T-cell (primary cell): ENCODE data around the gene FZD1. TPM values are rescaled to one million over a fixed set of nuclear protein-coding genes. Genes with fewer than 3 reads are reported as not detected.

Experiments
- ATAC-seq, 4 experiments: fragments of 200-7000 bp in 3 of 4; fragments of 150-1000 bp in 1 of 4; cut with Tn5 transposase; replicated peaks in 1 of 4; 1 replicate in 3 of 4; 2 replicates in 1 of 4; pipeline ENCODE4 v1.10.0; 2021; ENCODE audit warnings: moderate library complexity in 3 of 4, mild to moderate bottlenecking in 2 of 4, moderate number of reproducible peaks in 1 of 4
- CTCF ChIA-PET, 2 donors: fragments of 300-600 bp; sonication (Branson Sonifier 250); formaldehyde crosslinking; loops; one replicate each; lab custom pipeline; 2022; ENCODE audit warnings: antibody characterized with exemption in 2 of 2; lab: Charles Lee
- POLR2A ChIA-PET, 2 donors: fragments of 300-600 bp; sonication (Branson Sonifier 250); formaldehyde crosslinking; loops; one replicate each; lab custom pipeline; 2022; ENCODE audit warnings: antibody characterized with exemption in 2 of 2; lab: Charles Lee
- DNase-seq, 35 experiments: peaks; one replicate each; pipeline versions ENCODE4 v3.0.0 to v3.0.0-alpha.2; 2013 to 2023
- H3K27ac ChIP-seq: one replicate; pipeline ENCODE4 v1.5.1; 2013; ENCODE audit warnings: low read length
- H3K27me3 ChIP-seq, 2 experiments: replicated peaks in 1 of 2; 1 replicate in 1 of 2; 2 replicates in 1 of 2; pipeline versions ENCODE4 v1.6.1 to v1.7.0; 2013; ENCODE audit warnings: low read length in 1 of 2, mixed read lengths in 1 of 2; ENCODE audit not compliant: control insufficient read depth in 2 of 2, insufficient read depth in 2 of 2; ENCODE audit errors: extremely low read depth in 1 of 2
- H3K36me3 ChIP-seq, 2 donors: 1 replicate in 1 of 2; 2 replicates in 1 of 2; pipeline versions ENCODE4 v1.6.1 to v1.7.0; 2013; ENCODE audit warnings: low read length in 1 of 2; ENCODE audit not compliant: control insufficient read depth in 2 of 2, insufficient read depth in 1 of 2; ENCODE audit errors: extremely low read depth in 1 of 2
- H3K4me1 ChIP-seq, 2 experiments: 1 replicate in 1 of 2; 2 replicates in 1 of 2; pipeline versions ENCODE4 v1.6.1 to v1.7.0; 2013; ENCODE audit warnings: low read length in 2 of 2, mixed read lengths in 1 of 2; ENCODE audit not compliant: insufficient read depth in 2 of 2, control insufficient read depth in 1 of 2; ENCODE audit errors: extremely low read depth in 1 of 2
- H3K4me3 ChIP-seq, 2 donors: 1 replicate in 1 of 2; 2 replicates in 1 of 2; pipeline versions ENCODE4 v1.5.1 to v1.7.0; 2013; ENCODE audit warnings: mild to moderate bottlenecking in 2 of 2, low read length in 1 of 2, moderate library complexity in 1 of 2; ENCODE audit not compliant: control insufficient read depth in 1 of 2; ENCODE audit errors: extremely low read depth in 1 of 2
- H3K9me3 ChIP-seq: 2 replicates; pipeline ENCODE4 v1.7.0; 2013
- H3K27ac Mint-ChIP-seq, 2 donors: one replicate each; pipeline ENCODE4 v1.8.0; 2020 to 2021; ENCODE audit warnings: mild to moderate bottlenecking in 2 of 2, mixed read lengths in 2 of 2
- H3K27me3 Mint-ChIP-seq, 2 donors: one replicate each; pipeline ENCODE4 v1.8.0; 2021 to 2022; ENCODE audit warnings: mixed read lengths in 2 of 2
- H3K36me3 Mint-ChIP-seq: one replicate; pipeline ENCODE4 v1.8.0; 2021; ENCODE audit warnings: mixed read lengths
- H3K4me1 Mint-ChIP-seq, 3 donors: one replicate each; pipeline ENCODE4 v1.8.0; 2020 to 2022; ENCODE audit warnings: mixed read lengths in 3 of 3, mild to moderate bottlenecking in 1 of 3
- H3K4me3 Mint-ChIP-seq, 3 donors: one replicate each; pipeline ENCODE4 v1.8.0; 2020 to 2022; ENCODE audit warnings: mild to moderate bottlenecking in 3 of 3, mixed read lengths in 3 of 3, moderate library complexity in 3 of 3
- H3K9me3 Mint-ChIP-seq, 3 donors: one replicate each; pipeline ENCODE4 v1.8.0; 2020 to 2022; ENCODE audit warnings: mixed read lengths in 3 of 3
- WGBS: methylation state at CpG from one replicate; pipeline ENCODE4 v1.1.5; 2013; ENCODE audit warnings: missing lambda C conversion rate; ENCODE audit not compliant: insufficient coverage; 5-methylcytosine and 5-hydroxymethylcytosine counted together
- total RNA-seq, 35 experiments: library from RNA in 6 of 35; stranded (reverse) in 6 of 35; fragments of 120-200 nt in 1 of 35; gene quantifications; one replicate each; pipeline versions ENCODE4 v1.2.1 to v1.2.4 and lab custom pipeline; 2013 to 2026

Gene FZD1
- total RNA-seq, 5 donors from 2014 or later (not counting 1 experiment from before 2014, with no cell fraction given), result 0.07 to 0.47 (median 0.13) TPM

DNA sequence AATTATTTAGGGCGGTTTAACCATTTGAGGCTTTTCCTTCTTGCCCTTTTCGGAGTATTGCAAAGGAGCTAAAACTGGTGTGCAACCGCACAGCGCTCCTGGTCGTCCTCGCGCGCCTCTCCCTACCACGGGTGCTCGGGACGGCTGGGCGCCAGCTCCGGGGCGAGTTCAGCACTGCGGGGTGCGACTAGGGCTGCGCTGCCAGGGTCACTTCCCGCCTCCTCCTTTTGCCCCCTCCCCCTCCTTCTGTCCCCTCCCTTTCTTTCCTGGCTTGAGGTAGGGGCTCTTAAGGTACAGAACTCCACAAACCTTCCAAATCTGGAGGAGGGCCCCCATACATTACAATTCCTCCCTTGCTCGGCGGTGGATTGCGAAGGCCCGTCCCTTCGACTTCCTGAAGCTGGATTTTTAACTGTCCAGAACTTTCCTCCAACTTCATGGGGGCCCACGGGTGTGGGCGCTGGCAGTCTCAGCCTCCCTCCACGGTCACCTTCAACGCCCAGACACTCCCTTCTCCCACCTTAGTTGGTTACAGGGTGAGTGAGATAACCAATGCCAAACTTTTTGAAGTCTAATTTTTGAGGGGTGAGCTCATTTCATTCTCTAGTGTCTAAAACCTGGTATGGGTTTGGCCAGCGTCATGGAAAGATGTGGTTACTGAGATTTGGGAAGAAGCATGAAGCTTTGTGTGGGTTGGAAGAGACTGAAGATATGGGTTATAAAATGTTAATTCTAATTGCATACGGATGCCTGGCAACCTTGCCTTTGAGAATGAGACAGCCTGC is 3.1 kb downstream of the FZD1 start:
- H3K27me3 ChIP-seq, result peaks cover 7 to 37% of the 10 kb centered on the region in 2 experiments
- no peaks in the 10 kb centered on the region for H3K9me3 Mint-ChIP-seq
- no peaks in the 10 kb centered on the region for H3K36me3 ChIP-seq
- peak overlapping the region in 1 of 3 donors; percentile 89 for H3K4me3 Mint-ChIP-seq
- no peaks in the 10 kb centered on the region for H3K36me3 Mint-ChIP-seq
- ChIA-PET POLR2A (no interaction called here), CTCF (interaction anchor here in 1 of 2 donors (0.5 kb wide), 1 partner anchor 22 kb away, joined by 3 read pairs; no protein-coding TSS in a partner anchor)
- no peak overlapping the region for H3K27ac ChIP-seq
- H3K27me3 Mint-ChIP-seq, result peaks cover 4 to 41% of the 10 kb centered on the region in 2 donors
- H3K4me1 Mint-ChIP-seq, result peaks cover 0 to 17% (median 11%) of the 10 kb centered on the region in 3 donors
- 84% methylated on average over 8 of the region's 29 CpGs for WGBS
- H3K9me3 ChIP-seq, result no peaks in the 10 kb centered on the region
- ATAC-seq (no peak), DNase-seq (no peak)
- no peak overlapping the region for H3K4me3 ChIP-seq
- H3K27ac Mint-ChIP-seq, result peak overlapping the region in 1 of 2 donors; percentile 7
- peaks cover 4 to 25% of the 10 kb centered on the region in 2 experiments for H3K4me1 ChIP-seq

DNA sequence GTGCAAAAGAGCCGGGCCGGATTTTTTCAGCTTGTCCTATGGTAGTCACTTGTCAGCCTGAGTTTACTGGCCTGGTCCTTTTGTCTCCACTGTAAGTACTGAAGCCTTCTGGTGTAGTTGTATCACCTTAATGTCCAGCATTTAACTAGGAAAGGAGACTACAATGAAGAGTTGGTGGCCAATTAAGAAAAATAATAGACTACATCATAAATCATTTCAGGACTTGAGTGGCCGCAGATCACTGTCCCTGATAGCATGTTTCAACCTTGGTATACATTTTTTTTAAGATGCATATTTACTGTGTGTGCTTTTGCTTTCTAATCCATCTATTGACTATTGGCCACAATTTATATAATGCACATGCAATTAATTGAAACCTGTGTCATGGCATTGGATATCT is 6.1 kb downstream of the FZD1 start:
- H3K4me1 ChIP-seq, result peaks cover 0 to 12% of the 10 kb centered on the region in 2 experiments
- ATAC-seq (no peak), DNase-seq (no peak)
- ChIA-PET POLR2A (interaction anchor here in 1 of 2 donors (0.8 kb wide), 1 partner anchor 18 kb away, joined by 4 read pairs; no protein-coding TSS in a partner anchor), CTCF (no interaction called here)
- H3K4me1 Mint-ChIP-seq, result peaks cover 0 to 4% (median 1%) of the 10 kb centered on the region in 3 donors
- H3K27ac ChIP-seq, result no peak overlapping the region
- peaks cover 0 to 21% of the 10 kb centered on the region in 2 donors for H3K27me3 Mint-ChIP-seq
- no peak overlapping the region for H3K27ac Mint-ChIP-seq
- WGBS, result 100% methylated on average over 2 of the region's 3 CpGs
- no peaks in the 10 kb centered on the region for H3K9me3 ChIP-seq
- H3K36me3 Mint-ChIP-seq, result no peaks in the 10 kb centered on the region
- peaks cover 0 to 21% of the 10 kb centered on the region in 2 experiments for H3K27me3 ChIP-seq
- no peaks in the 10 kb centered on the region for H3K36me3 ChIP-seq
- no peak overlapping the region for H3K4me3 Mint-ChIP-seq
- no peak overlapping the region for H3K4me3 ChIP-seq
- H3K9me3 Mint-ChIP-seq, result no peaks in the 10 kb centered on the region

DNA sequence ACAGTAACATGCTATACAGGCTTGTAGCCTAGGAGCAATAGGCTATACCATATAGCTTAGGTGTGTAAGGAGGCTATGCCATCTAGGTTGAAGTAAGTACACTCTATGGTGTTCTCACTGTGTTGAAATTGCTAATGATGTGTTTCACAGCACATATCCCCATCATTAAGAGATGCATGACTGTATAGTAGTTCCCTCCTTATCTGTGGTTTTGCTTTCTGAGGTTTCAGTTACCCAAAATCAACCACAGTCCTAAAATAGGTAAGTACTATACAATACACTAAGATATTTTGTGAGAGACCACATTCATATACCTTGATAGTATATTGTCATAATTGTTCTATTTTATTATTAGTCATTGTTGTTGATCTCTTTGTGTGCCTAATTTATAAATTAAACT is 12.7 kb downstream of the FZD1 start:
- peaks cover 0 to 10% of the 10 kb centered on the region in 2 donors for H3K27me3 Mint-ChIP-seq
- H3K4me1 ChIP-seq, result no peaks in the 10 kb centered on the region
- no peaks in the 10 kb centered on the region for H3K36me3 ChIP-seq
- H3K9me3 ChIP-seq, result no peaks in the 10 kb centered on the region
- no peak overlapping the region for H3K27ac Mint-ChIP-seq
- ChIA-PET POLR2A (no interaction called here), CTCF (no interaction called here)
- H3K27ac ChIP-seq, result no peak overlapping the region
- no peaks in the 10 kb centered on the region for H3K4me1 Mint-ChIP-seq
- H3K4me3 Mint-ChIP-seq, result no peak overlapping the region
- no peaks in the 10 kb centered on the region for H3K36me3 Mint-ChIP-seq
- no peaks in the 10 kb centered on the region for H3K27me3 ChIP-seq
- no peak for DNase-seq
- no peak overlapping the region for H3K4me3 ChIP-seq
- no peaks in the 10 kb centered on the region for H3K9me3 Mint-ChIP-seq
- ATAC-seq, result no peak

- CTCF ChIA-PET, result no interaction called here
- H3K27me3 Mint-ChIP-seq, result peaks cover 0 to 21% of the 10 kb centered on the region in 2 donors
These were observed 16.0 kb downstream of the FZD1 start for GRCh38 chr7:91280185-91280584.

DNA sequence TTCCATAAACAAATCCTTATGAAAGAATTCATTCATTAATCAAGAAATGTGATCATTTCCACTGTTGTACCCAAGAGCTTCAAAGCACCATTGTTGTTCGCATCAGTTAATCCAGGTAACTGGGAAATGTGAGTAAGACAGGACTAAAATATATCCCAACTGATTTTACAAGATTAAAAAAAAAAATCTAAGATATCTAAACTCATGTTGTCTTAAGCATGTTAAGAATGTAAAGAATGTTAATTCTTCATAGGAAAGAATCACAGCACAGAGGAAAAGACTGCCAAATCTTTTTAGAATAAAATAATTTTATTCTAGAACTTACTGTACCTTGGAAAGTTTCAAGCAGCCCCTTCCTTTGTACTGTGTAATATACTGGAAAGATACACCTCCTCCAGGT is 16.4 kb downstream of the FZD1 start:
- H3K27me3 Mint-ChIP-seq, result peaks cover 0 to 21% of the 10 kb centered on the region in 2 donors
- H3K4me3 ChIP-seq, result no peak overlapping the region
- no CpG with 5 or more reads among the region's 1 CpG for WGBS
- DNase-seq, result no peak
- no peak for ATAC-seq
- no peaks in the 10 kb centered on the region for H3K9me3 ChIP-seq
- H3K4me1 Mint-ChIP-seq, result no peaks in the 10 kb centered on the region
- H3K36me3 Mint-ChIP-seq, result no peaks in the 10 kb centered on the region
- POLR2A ChIA-PET, result no interaction called here
- CTCF ChIA-PET, result no interaction called here
- no peak overlapping the region for H3K4me3 Mint-ChIP-seq
- no peaks in the 10 kb centered on the region for H3K4me1 ChIP-seq
- no peak overlapping the region for H3K27ac ChIP-seq
- no peaks in the 10 kb centered on the region for H3K27me3 ChIP-seq
- no peaks in the 10 kb centered on the region for H3K36me3 ChIP-seq
- H3K27ac Mint-ChIP-seq, result no peak overlapping the region
- no peaks in the 10 kb centered on the region for H3K9me3 Mint-ChIP-seq

More at GRCh38 chr7:91280185-91280584, 16.0 kb downstream of the FZD1 start:
- H3K36me3 ChIP-seq, result no peaks in the 10 kb centered on the region
- DNase-seq (no peak), ATAC-seq (no peak)
- no peaks in the 10 kb centered on the region for H3K27me3 ChIP-seq
- WGBS, result no CpG with 5 or more reads among the region's 1 CpG
- no peak overlapping the region for H3K4me3 ChIP-seq
- H3K4me1 ChIP-seq, result no peaks in the 10 kb centered on the region
- H3K36me3 Mint-ChIP-seq, result no peaks in the 10 kb centered on the region
- H3K27ac ChIP-seq, result no peak overlapping the region
- H3K9me3 Mint-ChIP-seq, result no peaks in the 10 kb centered on the region
- H3K27ac Mint-ChIP-seq, result no peak overlapping the region
- POLR2A ChIA-PET, result no interaction called here
- no peaks in the 10 kb centered on the region for H3K9me3 ChIP-seq
- no peak overlapping the region for H3K4me3 Mint-ChIP-seq
- no peaks in the 10 kb centered on the region for H3K4me1 Mint-ChIP-seq

- H3K4me1 Mint-ChIP-seq, result no peaks in the 10 kb centered on the region
- CTCF ChIA-PET, result no interaction called here
These were observed 21.6 kb downstream of the FZD1 start for GRCh38 chr7:91285696-91286355.

More at GRCh38 chr7:91285696-91286355, 21.6 kb downstream of the FZD1 start:
- Mint-ChIP-seq H3K27ac (no peak overlapping the region), H3K36me3 (no peaks in the 10 kb centered on the region), H3K9me3 (no peaks in the 10 kb centered on the region), H3K27me3 (peaks cover 2 to 12% of the 10 kb centered on the region in 2 donors), H3K4me3 (no peak overlapping the region)
- no peak overlapping the region for H3K27ac ChIP-seq
- no CpG with 5 or more reads among the region's 7 CpGs for WGBS
- no peak overlapping the region for H3K4me3 ChIP-seq
- DNase-seq (no peak), ATAC-seq (no peak)
- H3K9me3 ChIP-seq, result no peaks in the 10 kb centered on the region
- H3K36me3 ChIP-seq, result no peaks in the 10 kb centered on the region
- no peaks in the 10 kb centered on the region for H3K27me3 ChIP-seq
- H3K4me1 ChIP-seq, result no peaks in the 10 kb centered on the region
- POLR2A ChIA-PET, result no interaction called here
